NK-92 (cell line): ENCODE measurements around the gene CHRNB4.

Experiments
- DNase-seq: peaks from one replicate; lab custom pipeline; 2025; ENCODE audit not compliant: unreplicated experiment; lab: John Stamatoyannopoulos, UW

The CHRNB4 gene

GRCh38 chr15:78671626-78672211, 30.7 kb upstream of the CHRNB4 start:
- no peak for DNase-seq

DNA sequence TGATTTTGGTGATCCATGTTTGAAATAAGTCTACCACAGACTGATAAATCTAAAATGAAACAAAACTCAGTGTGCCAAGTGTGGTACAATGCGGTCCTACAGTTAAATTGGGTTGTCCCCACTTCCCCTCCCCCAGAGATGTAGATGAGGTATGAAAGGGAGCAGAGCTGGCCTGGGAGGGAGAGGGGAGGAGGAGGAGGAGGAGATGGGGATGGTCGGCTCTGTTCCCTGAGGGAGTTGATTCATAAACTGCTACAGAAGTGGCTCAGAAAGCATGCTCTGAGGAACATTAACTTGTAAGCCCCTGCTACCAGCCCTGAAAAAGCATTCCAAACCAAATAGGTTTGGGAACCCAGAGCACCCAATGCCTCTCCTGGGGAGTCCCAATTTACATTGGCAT, 28.0 kb upstream of the CHRNB4 start:
- DNase-seq, result no peak

GRCh38 chr15:78667578-78668236, 26.7 kb upstream of the CHRNB4 start:
- no peak for DNase-seq

DNA sequence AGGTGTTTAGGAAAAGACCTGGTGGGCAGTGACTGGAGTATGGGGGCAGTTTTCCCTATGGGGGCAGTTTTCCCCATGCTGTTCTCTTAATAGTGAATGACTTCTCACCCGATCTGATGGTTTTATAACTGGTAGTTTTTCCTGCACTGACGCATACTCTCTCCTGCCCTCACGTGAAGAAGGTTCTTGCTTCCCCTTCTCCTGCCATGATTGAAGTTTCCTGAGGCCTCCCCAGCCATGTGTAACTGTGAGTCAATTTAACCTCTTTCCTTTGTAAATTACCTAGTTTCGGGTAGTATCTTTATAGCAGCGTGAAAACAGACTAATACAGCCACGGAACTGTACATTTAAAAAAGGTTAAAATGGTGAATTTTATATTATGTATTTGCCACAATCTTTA, 25.0 kb upstream of the CHRNB4 start:
- DNase-seq, result no peak

GRCh38 chr15:78663703-78664102, 22.7 kb upstream of the CHRNB4 start:
- DNase-seq, result no peak

DNA sequence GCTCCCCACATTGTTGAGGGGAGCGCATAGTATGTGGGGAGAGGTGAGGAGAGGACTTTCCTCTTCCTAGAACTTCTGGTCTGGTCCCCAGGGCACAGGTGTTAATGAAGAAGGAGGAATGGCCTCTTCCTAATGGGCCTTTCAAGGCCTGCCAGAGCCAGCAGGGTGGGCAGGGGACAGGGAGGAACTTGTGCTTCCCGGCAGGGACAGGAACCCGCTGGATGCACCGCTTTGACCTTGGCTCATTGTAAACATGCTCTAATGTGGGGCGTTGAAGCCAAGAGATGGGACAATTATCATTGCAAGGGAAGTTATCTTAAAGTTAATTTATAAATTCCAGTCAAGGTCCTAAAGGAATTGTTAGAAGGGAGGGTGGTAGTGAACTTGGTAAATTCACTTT, 21.0 kb upstream of the CHRNB4 start:
- no peak for DNase-seq

DNA sequence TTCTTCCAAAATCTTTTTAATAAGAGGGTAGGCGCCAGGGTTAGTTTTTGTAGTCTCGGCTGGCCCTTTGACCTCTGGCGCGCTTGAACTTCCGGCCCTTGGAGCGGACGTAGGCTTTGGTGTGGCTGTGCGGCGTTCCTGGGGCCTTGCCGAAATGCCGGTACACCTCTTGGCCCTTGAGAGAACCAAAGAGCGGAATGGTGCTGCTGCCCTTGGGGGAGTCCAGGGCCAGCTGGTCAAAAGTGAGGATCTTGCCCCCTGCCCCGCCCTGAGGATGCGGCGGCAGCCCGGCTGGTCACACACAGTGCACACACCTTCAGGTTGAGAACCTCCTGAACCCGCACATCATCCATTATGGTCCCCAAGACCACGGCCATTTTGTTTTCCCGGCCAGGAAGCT, 20.0 kb upstream of the CHRNB4 start:
- no peak for DNase-seq

- DNase-seq, result no peak
These were observed 19.6 kb upstream of the CHRNB4 start for GRCh38 chr15:78660584-78660983.

- DNase-seq, result no peak
These were observed 17.8 kb upstream of the CHRNB4 start for GRCh38 chr15:78658823-78659222.

- no peak for DNase-seq
These were observed 13.3 kb upstream of the CHRNB4 start for GRCh38 chr15:78654272-78654671.

GRCh38 chr15:78651930-78652615, 11.1 kb upstream of the CHRNB4 start:
- no peak for DNase-seq

- no peak for DNase-seq
These were observed 10.0 kb upstream of the CHRNB4 start for GRCh38 chr15:78651007-78651406.

GRCh38 chr15:78650022-78650421, 9.0 kb upstream of the CHRNB4 start:
- DNase-seq, result no peak

DNA sequence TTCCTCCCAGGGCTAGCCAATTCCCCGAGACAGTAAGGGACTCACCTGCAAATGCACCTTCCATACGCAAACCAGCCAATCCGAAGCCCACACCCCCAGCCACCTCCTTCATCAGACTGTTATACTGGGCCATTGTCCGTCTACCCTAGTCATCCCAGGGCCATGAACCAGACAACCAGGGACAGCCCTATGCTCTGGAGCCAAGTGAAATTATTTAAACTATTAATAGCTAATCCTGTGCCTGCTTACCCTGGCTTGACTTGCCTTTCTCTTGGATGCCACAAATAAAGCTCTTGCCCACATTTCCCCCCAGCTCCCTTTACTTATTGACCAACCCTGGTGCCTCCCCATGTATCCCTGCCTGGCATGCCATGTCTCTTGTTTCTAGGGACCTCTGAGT, 4.0 kb upstream of the CHRNB4 start:
- DNase-seq, result no peak

DNA sequence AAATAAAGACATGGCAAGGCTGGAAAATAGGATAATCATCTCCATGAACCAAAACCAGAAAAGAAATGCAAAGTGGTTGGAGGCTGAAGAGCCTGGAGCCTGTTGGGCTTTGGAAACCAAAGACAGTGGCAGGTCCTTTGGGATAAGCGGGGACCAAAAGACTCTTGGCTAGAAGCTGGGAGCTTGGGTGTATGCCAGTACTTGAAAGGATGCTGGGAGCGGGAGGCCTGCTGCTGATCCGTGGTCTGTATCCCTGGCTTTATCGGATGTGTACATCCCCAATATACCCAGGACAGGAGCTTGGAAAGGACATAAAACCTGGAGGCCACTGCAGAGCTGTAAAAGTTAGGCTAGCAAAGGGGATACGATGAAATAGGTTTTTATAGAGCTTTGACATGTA, 1.3 kb upstream of the CHRNB4 start:
- DNase-seq, result no peak

- no peak for DNase-seq
These were observed 802 bp upstream of the CHRNB4 start for GRCh38 chr15:78641749-78642275.

- DNase-seq, result no peak
These were observed 396 bp downstream of the CHRNB4 start for GRCh38 chr15:78640527-78641101.

GRCh38 chr15:78638658-78639314, 2.2 kb downstream of the CHRNB4 start:
- DNase-seq, result no peak

GRCh38 chr15:78637776-78638435, 3.1 kb downstream of the CHRNB4 start:
- DNase-seq, result no peak

- DNase-seq, result no peak
These were observed 4.6 kb downstream of the CHRNB4 start for GRCh38 chr15:78636378-78636859.

DNA sequence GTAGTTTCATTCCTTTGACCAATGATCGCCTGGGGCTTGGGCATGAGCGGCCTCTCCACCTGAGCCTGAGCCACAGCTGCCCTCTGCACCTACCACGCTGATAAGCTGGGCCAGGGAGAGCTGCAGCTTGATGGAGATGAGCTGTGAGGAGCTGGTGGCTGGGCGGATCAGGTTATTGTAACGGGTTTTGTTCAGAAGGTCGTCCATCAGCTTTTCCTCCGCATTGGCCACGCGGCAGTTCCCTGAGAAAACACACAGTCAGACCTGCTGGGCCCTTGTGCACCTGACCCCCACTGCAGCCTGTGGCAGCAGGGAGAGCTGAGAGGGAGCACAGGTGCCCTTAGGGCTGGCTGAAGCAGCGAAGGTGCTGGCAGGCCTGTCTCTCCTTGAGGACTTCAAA, 5.7 kb downstream of the CHRNB4 start:
- DNase-seq, result no peak
